Parathyroid adenoma (tissue), 2 donors: ENCODE data around the gene EFNA5.

Experiments used
- H2AFZ ChIP-seq: fragments of 300-600 bp; sonication (generic); one replicate; pipeline ENCODE4 v1.7.0; 2017; ENCODE audit warnings: antibody characterized with exemption, mild to moderate bottlenecking
- H3K27ac ChIP-seq: fragments of 300-600 bp; sonication (generic); one replicate; pipeline ENCODE4 v1.7.0; 2017
- H3K27me3 ChIP-seq: fragments of 300-600 bp; sonication (generic); one replicate; pipeline ENCODE4 v1.7.0; 2017; ENCODE audit warnings: low read length; ENCODE audit not compliant: control insufficient read depth, insufficient read depth
- H3K36me3 ChIP-seq: fragments of 300-600 bp; sonication (generic); one replicate; pipeline ENCODE4 v1.7.0; 2017; ENCODE audit warnings: low read length; ENCODE audit not compliant: control insufficient read depth, insufficient read depth
- H3K4me1 ChIP-seq: fragments of 300-600 bp; sonication (generic); one replicate; pipeline ENCODE4 v1.7.0; 2017; ENCODE audit warnings: control low read depth
- H3K4me2 ChIP-seq: fragments of 300-600 bp; sonication (generic); one replicate; pipeline ENCODE4 v1.7.0; 2017; ENCODE audit warnings: low read length
- H3K4me3 ChIP-seq: fragments of 300-600 bp; sonication (generic); one replicate; pipeline ENCODE4 v1.7.0; 2017; ENCODE audit warnings: low read depth, low read length
- H3K79me2 ChIP-seq: fragments of 300-600 bp; sonication (generic); one replicate; pipeline ENCODE4 v1.7.0; 2017; ENCODE audit warnings: control low read depth
- H3K9ac ChIP-seq: fragments of 300-600 bp; sonication (generic); one replicate; pipeline ENCODE4 v1.7.0; 2017; ENCODE audit warnings: mild to moderate bottlenecking
- H3K9me3 ChIP-seq: fragments of 300-600 bp; sonication (generic); one replicate; pipeline ENCODE4 v1.7.0; 2017; ENCODE audit warnings: low read length; ENCODE audit not compliant: control insufficient read depth
- TF ChIP-seq, protein P1 (sequence below): fragments of 300-600 bp; sonication (generic); IDR thresholded peaks from one replicate; pipeline ENCODE4 v1.7.0; 2017; ENCODE audit warnings: antibody characterized with exemption, mild to moderate bottlenecking
- donor health status: primary hyperparathyroidism.

The EFNA5 gene

GRCh38 chr5:107682533-107682932, 11.8 kb upstream of the EFNA5 start:
- H3K9me3 ChIP-seq: no peaks in the 10 kb centered on the region
- no peak overlapping the region for H3K9ac ChIP-seq
- H3K36me3 ChIP-seq: no peaks in the 10 kb centered on the region
- H3K4me1 ChIP-seq: no peaks in the 10 kb centered on the region
- H3K27ac ChIP-seq: no peak overlapping the region
- TF ChIP-seq, protein P1, sequence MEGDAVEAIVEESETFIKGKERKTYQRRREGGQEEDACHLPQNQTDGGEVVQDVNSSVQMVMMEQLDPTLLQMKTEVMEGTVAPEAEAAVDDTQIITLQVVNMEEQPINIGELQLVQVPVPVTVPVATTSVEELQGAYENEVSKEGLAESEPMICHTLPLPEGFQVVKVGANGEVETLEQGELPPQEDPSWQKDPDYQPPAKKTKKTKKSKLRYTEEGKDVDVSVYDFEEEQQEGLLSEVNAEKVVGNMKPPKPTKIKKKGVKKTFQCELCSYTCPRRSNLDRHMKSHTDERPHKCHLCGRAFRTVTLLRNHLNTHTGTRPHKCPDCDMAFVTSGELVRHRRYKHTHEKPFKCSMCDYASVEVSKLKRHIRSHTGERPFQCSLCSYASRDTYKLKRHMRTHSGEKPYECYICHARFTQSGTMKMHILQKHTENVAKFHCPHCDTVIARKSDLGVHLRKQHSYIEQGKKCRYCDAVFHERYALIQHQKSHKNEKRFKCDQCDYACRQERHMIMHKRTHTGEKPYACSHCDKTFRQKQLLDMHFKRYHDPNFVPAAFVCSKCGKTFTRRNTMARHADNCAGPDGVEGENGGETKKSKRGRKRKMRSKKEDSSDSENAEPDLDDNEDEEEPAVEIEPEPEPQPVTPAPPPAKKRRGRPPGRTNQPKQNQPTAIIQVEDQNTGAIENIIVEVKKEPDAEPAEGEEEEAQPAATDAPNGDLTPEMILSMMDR: no peak
- H3K27me3 ChIP-seq: no peaks in the 10 kb centered on the region
- no peak overlapping the region for H2AFZ ChIP-seq
- no peak overlapping the region for H3K4me2 ChIP-seq
- no peaks in the 10 kb centered on the region for H3K79me2 ChIP-seq
- H3K4me3 ChIP-seq: no peak overlapping the region

GRCh38 chr5:107680799-107681198, 10.1 kb upstream of the EFNA5 start:
- Histone ChIP-seq H3K4me3 (no peak overlapping the region), H3K9ac (no peak overlapping the region), H3K36me3 (no peaks in the 10 kb centered on the region), H3K27me3 (no peaks in the 10 kb centered on the region), H3K9me3 (no peaks in the 10 kb centered on the region), H3K27ac (no peak overlapping the region), H3K79me2 (no peaks in the 10 kb centered on the region), H3K4me1 (no peaks in the 10 kb centered on the region), H2AFZ (no peak overlapping the region), H3K4me2 (no peak overlapping the region)
- TF ChIP-seq, protein P1: no peak

DNA sequence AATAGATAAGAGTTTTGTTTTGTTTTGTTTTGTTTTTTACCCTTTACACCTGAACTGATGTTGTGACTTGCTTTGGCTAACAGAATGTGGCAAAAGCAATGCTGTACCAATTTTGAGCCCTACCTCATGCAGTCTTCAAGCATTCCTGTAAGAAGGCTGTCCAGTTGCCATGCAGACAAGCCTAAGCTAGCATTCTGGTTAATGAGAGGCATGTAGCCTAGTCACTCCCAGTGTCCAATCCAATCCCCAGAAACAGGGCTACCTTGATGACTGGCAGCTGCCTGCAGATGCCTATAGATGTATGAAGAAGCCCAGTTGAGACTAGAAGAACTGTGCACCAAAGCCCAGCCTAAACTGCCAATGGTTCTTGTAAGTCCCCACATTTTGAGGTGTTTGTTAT, 9.4 kb upstream of the EFNA5 start:
- H3K36me3 ChIP-seq: no peaks in the 10 kb centered on the region
- H3K4me2 ChIP-seq: no peak overlapping the region
- no peak overlapping the region for H2AFZ ChIP-seq
- no peak overlapping the region for H3K9ac ChIP-seq
- no peak overlapping the region for H3K4me3 ChIP-seq
- TF ChIP-seq, protein P1: no peak
- no peak overlapping the region for H3K27ac ChIP-seq
- H3K9me3 ChIP-seq: no peaks in the 10 kb centered on the region
- H3K4me1 ChIP-seq: no peaks in the 10 kb centered on the region
- H3K79me2 ChIP-seq: no peaks in the 10 kb centered on the region
- H3K27me3 ChIP-seq: no peaks in the 10 kb centered on the region

- H3K27me3 ChIP-seq: no peaks in the 10 kb centered on the region
- peaks cover 1% of the 10 kb centered on the region for H3K4me1 ChIP-seq
- H3K4me2 ChIP-seq: no peak overlapping the region
- H3K36me3 ChIP-seq: no peaks in the 10 kb centered on the region
- H3K4me3 ChIP-seq: no peak overlapping the region
- TF ChIP-seq, protein P1: no peak
- H3K9me3 ChIP-seq: no peaks in the 10 kb centered on the region
- H2AFZ ChIP-seq: no peak overlapping the region
- no peaks in the 10 kb centered on the region for H3K79me2 ChIP-seq
- H3K9ac ChIP-seq: no peak overlapping the region
- no peak overlapping the region for H3K27ac ChIP-seq
Observed at GRCh38 chr5:107676702-107677101, 6.0 kb upstream of the EFNA5 start.

- TF ChIP-seq, protein P1: no peak
- Histone ChIP-seq H3K9me3 (no peaks in the 10 kb centered on the region), H3K9ac (no peak overlapping the region), H3K27ac (no peak overlapping the region), H3K27me3 (no peaks in the 10 kb centered on the region), H2AFZ (no peak overlapping the region), H3K4me1 (peaks cover 3% of the 10 kb centered on the region), H3K36me3 (no peaks in the 10 kb centered on the region), H3K79me2 (no peaks in the 10 kb centered on the region), H3K4me2 (no peak overlapping the region), H3K4me3 (no peak overlapping the region)
Observed at GRCh38 chr5:107675201-107675600, 4.5 kb upstream of the EFNA5 start.
